Neural crest cell (in vitro differentiated cells): ENCODE results near the gene MLN. TPM values are rescaled to one million over a fixed set of nuclear protein-coding genes. Genes with fewer than 3 reads are reported as not detected.

ENCODE experiments used
- DNase-seq: peaks from one replicate; pipeline ENCODE4 v3.0.0; 2021; ENCODE audit warnings: low read depth, mixed read lengths, low spot score
- H3K27ac Mint-ChIP-seq: one replicate; pipeline ENCODE4 v1.8.0; 2021; ENCODE audit warnings: mild to moderate bottlenecking, mixed read lengths; ENCODE audit not compliant: unreplicated experiment
- H3K27me3 Mint-ChIP-seq: 2 replicates; pipeline ENCODE4 v1.8.0; 2021; ENCODE audit warnings: low read depth, mild to moderate bottlenecking, mixed read lengths
- H3K36me3 Mint-ChIP-seq: 2 replicates; pipeline ENCODE4 v1.8.0; 2021; ENCODE audit warnings: low read depth, mild to moderate bottlenecking, mixed read lengths
- H3K4me1 Mint-ChIP-seq: 2 replicates; pipeline ENCODE4 v1.8.0; 2021; ENCODE audit warnings: mixed read lengths
- H3K4me3 Mint-ChIP-seq: one replicate; pipeline ENCODE4 v1.8.0; 2021; ENCODE audit warnings: mild to moderate bottlenecking, mixed read lengths
- H3K9me3 Mint-ChIP-seq: 2 replicates; pipeline ENCODE4 v1.8.0; 2021; ENCODE audit warnings: mixed read lengths
- CTCF ChIP-seq: fragments of 200-600 bp; sonication (generic); conservative IDR thresholded peaks from 2 replicates; pipeline ENCODE4 v1.5.0; 2021; ENCODE audit warnings: antibody characterized with exemption, mild to moderate bottlenecking
- total RNA-seq: library from RNA; stranded (reverse); gene quantifications from 2 replicates; pipeline ENCODE4 v1.2.1, GENCODE V29; 2021

MLN gene
- total RNA-seq, 1 donor from 2014 or later = not detected

- Mint-ChIP-seq H3K27ac (no peak overlapping the region), H3K4me1 (peaks cover 19% of the 10 kb centered on the region), H3K9me3 (no peaks in the 10 kb centered on the region), H3K4me3 (no peak overlapping the region), H3K27me3 (no peaks in the 10 kb centered on the region), H3K36me3 (no peaks in the 10 kb centered on the region)
- TF ChIP-seq CTCF = no peak
- DNase-seq = no peak
These were observed 42.3 kb downstream of the MLN start for GRCh38 chr6:33761581-33761921.

DNA sequence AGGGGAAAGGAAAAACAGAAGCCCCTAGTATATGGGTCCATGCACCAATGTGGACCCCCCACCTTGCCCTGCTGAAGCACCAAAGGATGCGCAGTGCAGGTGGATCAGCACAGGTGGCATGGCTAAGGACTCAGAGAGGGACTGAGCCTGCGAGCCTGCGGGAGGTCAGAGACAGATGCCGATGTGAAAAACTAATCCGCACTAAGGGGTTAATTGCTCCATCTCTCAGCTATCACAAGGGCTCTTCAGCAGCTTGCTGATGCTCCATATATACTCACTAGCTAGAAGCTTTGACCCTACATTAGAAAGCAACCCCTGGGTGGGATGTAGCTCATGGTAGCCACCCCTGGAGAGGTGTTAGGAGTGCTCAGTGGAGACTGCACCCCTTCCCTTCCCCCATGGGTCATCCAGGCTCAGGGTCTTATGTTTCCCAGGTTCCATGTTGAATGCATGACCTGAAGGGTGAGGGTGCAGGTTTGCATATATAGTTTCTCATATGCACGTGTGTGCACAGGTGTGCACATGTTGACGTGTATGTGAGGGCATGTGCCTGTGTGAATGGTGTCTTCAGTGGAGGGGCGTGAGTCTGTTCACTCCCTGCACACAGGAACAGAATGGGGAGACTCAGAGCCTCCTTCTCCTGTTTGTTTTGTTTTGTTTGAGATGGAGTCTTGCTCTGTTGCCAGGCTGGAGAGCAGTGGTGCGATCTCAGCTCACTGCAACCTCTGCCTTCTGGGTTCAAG, 43.7 kb downstream of the MLN start:
- TF ChIP-seq CTCF = no peak
- Mint-ChIP-seq H3K36me3 (no peaks in the 10 kb centered on the region), H3K27me3 (no peaks in the 10 kb centered on the region), H3K9me3 (no peaks in the 10 kb centered on the region), H3K4me3 (no peak overlapping the region), H3K4me1 (peaks cover 19% of the 10 kb centered on the region), H3K27ac (no peak overlapping the region)
- no peak for DNase-seq

- Mint-ChIP-seq H3K27ac (no peak overlapping the region), H3K4me1 (peaks cover 19% of the 10 kb centered on the region), H3K4me3 (no peak overlapping the region), H3K9me3 (no peaks in the 10 kb centered on the region), H3K27me3 (no peaks in the 10 kb centered on the region), H3K36me3 (no peaks in the 10 kb centered on the region)
- no peak for TF ChIP-seq CTCF
- no peak for DNase-seq
These were observed 45.0 kb downstream of the MLN start for GRCh38 chr6:33758815-33759216.

DNA sequence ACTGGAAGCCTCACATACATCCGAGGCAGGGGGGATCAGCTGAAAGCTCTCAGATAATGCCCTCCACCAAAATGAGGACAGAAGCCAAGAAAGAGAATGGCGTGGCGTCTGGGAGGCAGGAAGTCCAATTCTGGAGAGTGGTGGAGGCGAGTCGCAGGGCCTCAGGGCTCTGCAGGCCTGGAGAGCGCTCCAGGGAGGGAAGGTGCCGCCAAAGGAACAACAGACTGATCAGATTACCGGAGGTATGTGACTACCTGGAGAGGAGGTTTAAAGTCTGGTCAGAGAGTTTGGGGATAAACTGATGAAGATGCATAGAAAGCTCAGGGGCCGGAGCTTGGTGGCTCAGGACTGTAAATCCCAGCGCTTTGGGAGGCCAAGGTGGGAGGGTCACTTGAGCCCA, 45.9 kb downstream of the MLN start:
- no peak overlapping the region for H3K27ac Mint-ChIP-seq
- no peak overlapping the region for H3K4me3 Mint-ChIP-seq
- no peaks in the 10 kb centered on the region for H3K36me3 Mint-ChIP-seq
- no peak for TF ChIP-seq CTCF
- no peak for DNase-seq
- peaks cover 19% of the 10 kb centered on the region for H3K4me1 Mint-ChIP-seq
- no peaks in the 10 kb centered on the region for H3K27me3 Mint-ChIP-seq
- H3K9me3 Mint-ChIP-seq = no peaks in the 10 kb centered on the region

GRCh38 chr6:33757113-33757512, 46.7 kb downstream of the MLN start:
- TF ChIP-seq CTCF = no peak
- Mint-ChIP-seq H3K4me3 (no peak overlapping the region), H3K27me3 (no peaks in the 10 kb centered on the region), H3K27ac (peak overlapping the region; percentile 78), H3K36me3 (no peaks in the 10 kb centered on the region), H3K4me1 (peaks cover 17% of the 10 kb centered on the region), H3K9me3 (no peaks in the 10 kb centered on the region)
- no peak for DNase-seq
